Measurements from ENCODE around the gene ITGAV.

The ITGAV gene

GRCh38 chr2:186612026-186612425 lies 22.2 kb downstream of the ITGAV start:
- no peaks in the 10 kb centered on the region for H3K27me3 ChIP-seq (ENCODE audit: insufficient read depth, insufficient read length)
- no peak for DNase-seq (ENCODE audit: low read depth, low spot score)
- TF ChIP-seq SUZ12 (IDR thresholded peaks at IDR 0.05; ENCODE audit: extremely low read depth, insufficient read depth, insufficient read length): no peak
- no peak for TF ChIP-seq YY1 (IDR thresholded peaks at IDR 0.05; ENCODE audit: insufficient read depth, insufficient read length)
- TF ChIP-seq ZNF274 (IDR thresholded peaks at IDR 0.05; ENCODE audit: low read depth, low read length): no peak

GRCh38 chr2:186612555-186613440 lies 22.9 kb downstream of the ITGAV start:
- Histone ChIP-seq H3K36me3 (ENCODE audit: insufficient read depth, insufficient read length, low read length) (peaks cover 19% of the 10 kb centered on the region), H3K9me3 (ENCODE audit: insufficient read depth, low read length) (no peaks in the 10 kb centered on the region), H3K27me3 (ENCODE audit: insufficient read depth, insufficient read length) (no peaks in the 10 kb centered on the region), H3K9ac (ENCODE audit: insufficient read length, low read depth) (no peak overlapping the region), H3K4me1 (ENCODE audit: insufficient read depth, insufficient read length) (no peaks in the 10 kb centered on the region), H3K4me3 (ENCODE audit: insufficient read length, low read depth) (no peak overlapping the region)
- TF ChIP-seq ZNF274 (IDR thresholded peaks at IDR 0.05; ENCODE audit: low read depth, low read length) (no peak), YY1 (IDR thresholded peaks at IDR 0.05; ENCODE audit: insufficient read depth, insufficient read length) (no peak), SUZ12 (IDR thresholded peaks at IDR 0.05; ENCODE audit: extremely low read depth, insufficient read depth, insufficient read length) (no peak)
- DNase-seq (ENCODE audit: low read depth, low spot score): no peak

More at GRCh38 chr2:186612026-186612425, 22.2 kb downstream of the ITGAV start:
- no peaks in the 10 kb centered on the region for H3K4me1 ChIP-seq (ENCODE audit: insufficient read depth, insufficient read length)
- H3K9me3 ChIP-seq (ENCODE audit: insufficient read depth, low read length): no peaks in the 10 kb centered on the region
- no peak overlapping the region for H3K9ac ChIP-seq (ENCODE audit: insufficient read length, low read depth)
- peaks cover 24% of the 10 kb centered on the region for H3K36me3 ChIP-seq (ENCODE audit: insufficient read depth, insufficient read length, low read length)
- H3K4me3 ChIP-seq (ENCODE audit: insufficient read length, low read depth): no peak overlapping the region

GRCh38 chr2:186614373-186614772 lies 24.5 kb downstream of the ITGAV start:
- Histone ChIP-seq H3K4me1 (ENCODE audit: insufficient read depth, insufficient read length) (no peaks in the 10 kb centered on the region), H3K27me3 (ENCODE audit: insufficient read depth, insufficient read length) (no peaks in the 10 kb centered on the region), H3K9ac (ENCODE audit: insufficient read length, low read depth) (no peak overlapping the region), H3K9me3 (ENCODE audit: insufficient read depth, low read length) (no peaks in the 10 kb centered on the region), H3K4me3 (ENCODE audit: insufficient read length, low read depth) (no peak overlapping the region), H3K36me3 (ENCODE audit: insufficient read depth, insufficient read length, low read length) (peaks cover 11% of the 10 kb centered on the region)
- TF ChIP-seq ZNF274 (IDR thresholded peaks at IDR 0.05; ENCODE audit: low read depth, low read length): no peak
- TF ChIP-seq SUZ12 (IDR thresholded peaks at IDR 0.05; ENCODE audit: extremely low read depth, insufficient read depth, insufficient read length): no peak
- no peak for DNase-seq (ENCODE audit: low read depth, low spot score)

- Histone ChIP-seq H3K4me3 (ENCODE audit: insufficient read length, low read depth) (no peak overlapping the region), H3K9me3 (ENCODE audit: insufficient read depth, low read length) (no peaks in the 10 kb centered on the region), H3K27me3 (ENCODE audit: insufficient read depth, insufficient read length) (no peaks in the 10 kb centered on the region), H3K9ac (ENCODE audit: insufficient read length, low read depth) (no peak overlapping the region), H3K36me3 (ENCODE audit: insufficient read depth, insufficient read length, low read length) (peaks cover 3% of the 10 kb centered on the region), H3K4me1 (ENCODE audit: insufficient read depth, insufficient read length) (no peaks in the 10 kb centered on the region)
- no peak for DNase-seq (ENCODE audit: low read depth, low spot score)
- TF ChIP-seq YY1 (IDR thresholded peaks at IDR 0.05; ENCODE audit: insufficient read depth, insufficient read length) (no peak), SUZ12 (IDR thresholded peaks at IDR 0.05; ENCODE audit: extremely low read depth, insufficient read depth, insufficient read length) (no peak), ZNF274 (IDR thresholded peaks at IDR 0.05; ENCODE audit: low read depth, low read length) (no peak)
Measured at GRCh38 chr2:186617148-186617547, 27.3 kb downstream of the ITGAV start.

GRCh38 chr2:186617771-186618170 lies 27.9 kb downstream of the ITGAV start:
- Histone ChIP-seq H3K27me3 (ENCODE audit: insufficient read depth, insufficient read length) (no peaks in the 10 kb centered on the region), H3K4me1 (ENCODE audit: insufficient read depth, insufficient read length) (no peaks in the 10 kb centered on the region), H3K9ac (ENCODE audit: insufficient read length, low read depth) (no peak overlapping the region), H3K9me3 (ENCODE audit: insufficient read depth, low read length) (no peaks in the 10 kb centered on the region), H3K36me3 (ENCODE audit: insufficient read depth, insufficient read length, low read length) (peaks cover 9% of the 10 kb centered on the region), H3K4me3 (ENCODE audit: insufficient read length, low read depth) (no peak overlapping the region)
- TF ChIP-seq SUZ12 (IDR thresholded peaks at IDR 0.05; ENCODE audit: extremely low read depth, insufficient read depth, insufficient read length) (no peak), YY1 (IDR thresholded peaks at IDR 0.05; ENCODE audit: insufficient read depth, insufficient read length) (no peak), ZNF274 (IDR thresholded peaks at IDR 0.05; ENCODE audit: low read depth, low read length) (no peak)
- no peak for DNase-seq (ENCODE audit: low read depth, low spot score)

- Histone ChIP-seq H3K9ac (ENCODE audit: insufficient read length, low read depth) (no peak overlapping the region), H3K9me3 (ENCODE audit: insufficient read depth, low read length) (no peaks in the 10 kb centered on the region), H3K36me3 (ENCODE audit: insufficient read depth, insufficient read length, low read length) (peaks cover 13% of the 10 kb centered on the region), H3K27me3 (ENCODE audit: insufficient read depth, insufficient read length) (no peaks in the 10 kb centered on the region), H3K4me3 (ENCODE audit: insufficient read length, low read depth) (no peak overlapping the region), H3K4me1 (ENCODE audit: insufficient read depth, insufficient read length) (no peaks in the 10 kb centered on the region)
- no peak for TF ChIP-seq ZNF274 (IDR thresholded peaks at IDR 0.05; ENCODE audit: low read depth, low read length)
- no peak for TF ChIP-seq YY1 (IDR thresholded peaks at IDR 0.05; ENCODE audit: insufficient read depth, insufficient read length)
- no peak for TF ChIP-seq SUZ12 (IDR thresholded peaks at IDR 0.05; ENCODE audit: extremely low read depth, insufficient read depth, insufficient read length)
- DNase-seq (ENCODE audit: low read depth, low spot score): no peak
Measured at GRCh38 chr2:186618696-186619095, 28.8 kb downstream of the ITGAV start.

GRCh38 chr2:186623084-186623483 lies 33.2 kb downstream of the ITGAV start:
- TF ChIP-seq ZNF274 (IDR thresholded peaks at IDR 0.05; ENCODE audit: low read depth, low read length): no peak
- Histone ChIP-seq H3K9me3 (ENCODE audit: insufficient read depth, low read length) (no peaks in the 10 kb centered on the region), H3K9ac (ENCODE audit: insufficient read length, low read depth) (no peak overlapping the region), H3K36me3 (ENCODE audit: insufficient read depth, insufficient read length, low read length) (peaks cover 38% of the 10 kb centered on the region), H3K4me3 (ENCODE audit: insufficient read length, low read depth) (no peak overlapping the region), H3K4me1 (ENCODE audit: insufficient read depth, insufficient read length) (no peaks in the 10 kb centered on the region), H3K27me3 (ENCODE audit: insufficient read depth, insufficient read length) (no peaks in the 10 kb centered on the region)
- DNase-seq (ENCODE audit: low read depth, low spot score): no peak

Data from NT2/D1 (cell line).